ENCODE data around the gene CCNF.
"Not testable (repeated sequence)": the region's sequence is repeated elsewhere in the genome, so short reads cannot be mapped to it uniquely, and the experiment has no call there.

The CCNF gene

GRCh38 chr16:2472885-2473445, 43.7 kb downstream of the CCNF start:
- DNase-seq (ENCODE audit: low read depth), result no peak

GRCh38 chr16:2473446-2473926, 44.2 kb downstream of the CCNF start:
- no peak for DNase-seq (ENCODE audit: low read depth)

GRCh38 chr16:2473999-2474876, 45.0 kb downstream of the CCNF start:
- DNase-seq (ENCODE audit: low read depth), result peak; percentile 24

- peak; percentile 78 for DNase-seq (ENCODE audit: low read depth)
Measured at GRCh38 chr16:2474877-2475412, 45.7 kb downstream of the CCNF start, which contains the start of gene TBC1D24. TBC1D24 (plus strand) TSS chr16:2475127; CDS start chr16:2496149, 21,022 bp downstream.

GRCh38 chr16:2475413-2476344, 46.4 kb downstream of the CCNF start:
- no peak for DNase-seq (ENCODE audit: low read depth)

DNA sequence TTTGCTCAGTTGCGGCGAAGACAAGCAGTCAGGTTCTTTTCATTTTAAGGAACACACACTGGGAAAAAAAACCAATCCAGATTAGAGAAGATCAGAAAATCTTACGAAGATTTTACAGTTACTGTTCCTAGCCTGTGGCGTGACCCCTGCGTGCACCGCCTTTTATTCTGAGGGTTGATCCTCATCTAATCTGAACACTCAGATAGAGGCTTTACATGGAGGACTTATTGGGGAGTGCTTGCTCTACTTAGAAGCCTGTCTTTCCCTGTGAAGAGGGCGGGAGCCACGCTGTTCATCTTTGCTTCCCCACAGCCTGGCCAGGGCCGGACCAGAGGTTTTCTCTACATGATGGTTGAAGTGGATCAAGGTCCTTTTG, 47.1 kb downstream of the CCNF start:
- DNase-seq (ENCODE audit: low read depth), result no peak

DNA sequence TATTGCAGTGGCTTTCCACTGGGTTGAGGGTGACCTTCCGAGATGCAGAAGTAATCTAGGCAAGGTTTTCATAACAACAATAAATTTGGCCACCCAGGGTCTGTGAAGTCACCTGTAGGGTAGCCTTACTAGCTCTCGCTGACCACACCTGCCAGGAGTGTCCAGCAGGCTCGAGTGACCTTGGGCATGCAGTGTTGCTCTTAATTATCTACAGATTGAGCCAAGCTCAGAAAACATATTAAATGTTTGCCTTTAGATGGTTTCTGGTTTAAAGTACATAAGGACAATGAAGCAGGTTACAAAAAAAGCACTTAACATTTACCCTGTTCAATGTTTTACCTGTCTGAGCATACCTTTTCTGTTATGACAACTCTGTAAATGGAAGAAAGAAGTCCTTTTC, 47.5 kb downstream of the CCNF start:
- no peak for DNase-seq (ENCODE audit: low read depth)

GRCh38 chr16:2477327-2477726, 48.1 kb downstream of the CCNF start:
- DNase-seq (ENCODE audit: low read depth), result no peak

- DNase-seq (ENCODE audit: low read depth), result no peak
Measured at GRCh38 chr16:2478279-2478678, 49.0 kb downstream of the CCNF start.

DNA sequence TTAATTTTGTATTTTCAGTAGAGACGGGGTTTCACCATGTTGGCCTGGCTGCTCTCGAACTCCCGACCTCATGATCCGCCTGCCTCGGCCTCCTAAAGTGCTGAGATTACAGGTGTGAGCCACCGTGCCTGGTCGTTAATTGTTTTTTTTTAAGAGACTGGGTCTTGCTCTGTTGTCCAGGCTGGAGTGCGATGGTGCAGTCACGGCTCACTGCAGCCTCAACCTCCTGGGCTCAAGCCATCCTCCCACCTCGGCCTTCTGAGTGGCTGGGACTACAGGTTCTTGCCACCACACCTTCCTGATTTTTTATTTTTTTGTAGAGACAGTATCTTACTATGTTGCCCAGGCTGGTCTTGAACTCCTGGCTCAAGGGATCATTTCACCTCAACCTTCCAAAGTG, 50.7 kb downstream of the CCNF start:
- not testable (repeated sequence) for DNase-seq (ENCODE audit: low read depth)

- no peak for DNase-seq (ENCODE audit: low read depth)
Measured at GRCh38 chr16:2480948-2481347, 51.7 kb downstream of the CCNF start.

DNA sequence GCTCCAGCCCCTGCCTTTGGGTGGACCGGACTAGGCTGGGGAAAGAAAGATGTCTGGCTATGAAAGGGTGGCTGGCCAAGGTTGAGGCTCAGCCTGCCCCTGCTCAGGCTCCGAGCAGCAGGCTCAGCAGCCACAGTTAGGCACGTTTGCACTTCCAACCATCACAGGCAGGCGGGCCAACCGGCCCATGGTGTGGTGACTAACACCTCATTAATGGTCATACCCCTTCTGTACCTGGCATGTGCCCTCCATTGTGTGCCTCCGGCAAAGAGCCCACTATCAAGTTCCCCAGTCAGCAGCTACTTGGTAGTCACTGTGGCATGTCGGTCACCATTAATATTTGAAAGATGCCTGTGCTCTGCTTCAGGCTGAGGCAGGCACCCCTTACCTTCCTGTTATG, 52.4 kb downstream of the CCNF start:
- DNase-seq (ENCODE audit: low read depth), result no peak

DNA sequence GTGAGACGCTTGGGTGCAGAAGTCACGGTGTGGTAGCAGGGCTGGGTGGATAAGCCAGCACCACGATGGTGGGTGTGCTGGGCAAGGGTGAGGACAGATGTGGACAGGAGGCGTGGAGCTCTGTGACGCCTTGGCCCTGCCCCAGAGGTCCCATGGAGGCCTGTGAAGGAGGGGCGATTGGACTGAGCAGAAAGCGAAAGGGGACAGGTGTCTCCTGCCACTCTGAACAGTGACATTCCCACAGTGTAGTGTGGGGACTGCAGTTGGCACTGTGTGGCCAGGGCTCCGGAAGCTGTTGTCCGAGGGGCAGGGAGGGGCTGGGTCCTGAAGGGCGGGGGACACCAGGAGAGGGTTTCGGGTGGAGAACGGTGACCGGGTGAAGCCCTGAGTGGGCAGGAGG, 53.0 kb downstream of the CCNF start:
- DNase-seq (ENCODE audit: low read depth), result no peak

- peak; percentile 79 for DNase-seq (ENCODE audit: low read depth)
Measured at GRCh38 chr16:2482708-2483534, 53.7 kb downstream of the CCNF start.

DNA sequence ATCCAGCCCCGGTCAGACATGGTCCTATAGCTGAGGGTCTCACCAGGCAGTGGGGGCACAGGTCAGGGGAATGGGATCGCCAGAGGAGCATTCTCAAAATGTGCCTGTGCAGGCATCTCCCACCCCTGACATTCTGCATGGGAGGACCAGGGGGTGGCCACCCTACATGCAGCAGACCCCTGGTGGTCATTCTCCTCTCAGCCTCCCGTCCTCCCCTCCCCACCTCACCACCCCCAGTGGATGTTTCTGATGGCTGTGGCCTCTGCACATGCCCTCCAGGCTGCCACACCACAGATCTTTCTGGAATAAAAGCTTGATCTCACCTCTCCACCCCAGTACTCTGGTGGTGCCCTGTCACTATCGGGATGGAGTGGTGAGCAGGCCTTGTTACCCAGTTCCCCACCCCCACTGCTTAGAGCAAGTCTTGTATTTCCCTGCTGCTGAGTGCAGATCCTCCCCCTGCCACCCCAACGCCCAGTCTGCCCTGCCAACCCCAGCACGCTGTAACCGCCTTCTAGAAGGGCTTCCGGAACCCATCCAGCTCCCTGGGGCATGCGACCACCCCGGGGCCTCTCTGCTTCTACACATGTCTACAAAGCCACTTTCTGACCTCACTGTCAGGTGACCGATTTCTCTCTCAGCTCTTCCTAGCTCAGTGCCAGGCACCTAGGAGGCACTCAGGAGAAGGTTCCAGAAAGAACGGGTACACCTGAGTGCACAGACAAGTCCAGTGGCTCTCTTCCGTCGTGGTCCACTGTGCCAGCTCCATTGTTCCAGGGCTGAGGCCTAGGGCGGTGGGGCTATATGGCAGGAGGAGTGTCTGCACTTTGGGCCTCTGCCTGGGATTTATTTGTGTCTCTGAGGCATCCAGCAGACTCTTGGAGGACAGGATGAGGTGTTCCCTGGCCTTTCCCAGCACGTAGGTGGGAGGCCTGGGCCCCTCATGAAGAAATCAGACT, 55.0 kb downstream of the CCNF start:
- DNase-seq (ENCODE audit: low read depth), result no peak

- no peak for DNase-seq (ENCODE audit: low read depth)
Measured at GRCh38 chr16:2484898-2485508, 55.8 kb downstream of the CCNF start.

GRCh38 chr16:2485811-2486507, 56.7 kb downstream of the CCNF start:
- DNase-seq (ENCODE audit: low read depth), result no peak

DNA sequence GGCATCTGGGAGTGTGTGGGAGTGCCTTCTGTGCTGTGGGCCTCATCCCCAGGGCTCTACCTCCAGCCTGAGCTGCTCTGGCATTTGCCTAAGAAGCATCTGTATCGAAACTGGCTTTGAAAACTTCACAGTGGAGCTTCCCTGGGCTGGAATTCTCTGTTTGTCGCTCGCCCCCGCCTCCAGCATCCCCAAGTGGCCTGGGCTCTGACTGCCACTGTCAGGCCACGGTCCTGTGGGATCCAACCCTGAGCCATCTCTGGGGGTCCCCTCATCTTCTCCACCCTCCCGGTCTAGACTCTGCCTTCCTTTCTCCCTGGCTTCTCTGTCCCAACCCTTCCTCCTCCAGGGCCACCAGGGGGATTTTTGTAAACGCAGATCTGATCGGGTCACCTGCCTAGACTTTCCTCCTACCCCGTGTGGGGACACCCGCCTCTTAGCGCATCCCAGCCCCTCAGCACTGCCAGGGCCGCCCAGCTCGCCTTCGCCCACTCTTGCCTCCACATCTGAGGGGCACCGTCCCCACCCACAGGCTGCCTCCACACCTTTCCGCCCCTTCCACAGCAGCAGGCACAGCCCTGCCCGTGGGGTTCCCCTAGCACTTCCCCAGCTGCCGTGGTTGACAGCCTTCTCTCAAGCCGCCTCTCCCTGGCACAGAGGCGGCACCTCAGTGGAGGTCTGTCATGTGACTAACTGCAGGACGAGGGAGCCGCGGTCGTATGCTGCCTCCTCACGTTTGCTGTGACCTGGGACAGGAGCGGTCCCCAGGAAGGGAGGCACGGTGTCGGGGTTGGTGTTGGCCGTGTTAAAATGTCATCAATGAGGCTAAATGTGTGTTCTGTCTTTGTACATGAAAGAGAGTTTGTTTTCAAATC, 57.6 kb downstream of the CCNF start:
- no peak for DNase-seq (ENCODE audit: low read depth)
